ENCODE results near the gene NANP. TPM values are rescaled to one million over a fixed set of nuclear protein-coding genes. Genes with fewer than 3 reads are reported as not detected.

The NANP gene
- total RNA-seq, 2 donors from 2014 or later = 6.5 to 10.4 TPM

DNA sequence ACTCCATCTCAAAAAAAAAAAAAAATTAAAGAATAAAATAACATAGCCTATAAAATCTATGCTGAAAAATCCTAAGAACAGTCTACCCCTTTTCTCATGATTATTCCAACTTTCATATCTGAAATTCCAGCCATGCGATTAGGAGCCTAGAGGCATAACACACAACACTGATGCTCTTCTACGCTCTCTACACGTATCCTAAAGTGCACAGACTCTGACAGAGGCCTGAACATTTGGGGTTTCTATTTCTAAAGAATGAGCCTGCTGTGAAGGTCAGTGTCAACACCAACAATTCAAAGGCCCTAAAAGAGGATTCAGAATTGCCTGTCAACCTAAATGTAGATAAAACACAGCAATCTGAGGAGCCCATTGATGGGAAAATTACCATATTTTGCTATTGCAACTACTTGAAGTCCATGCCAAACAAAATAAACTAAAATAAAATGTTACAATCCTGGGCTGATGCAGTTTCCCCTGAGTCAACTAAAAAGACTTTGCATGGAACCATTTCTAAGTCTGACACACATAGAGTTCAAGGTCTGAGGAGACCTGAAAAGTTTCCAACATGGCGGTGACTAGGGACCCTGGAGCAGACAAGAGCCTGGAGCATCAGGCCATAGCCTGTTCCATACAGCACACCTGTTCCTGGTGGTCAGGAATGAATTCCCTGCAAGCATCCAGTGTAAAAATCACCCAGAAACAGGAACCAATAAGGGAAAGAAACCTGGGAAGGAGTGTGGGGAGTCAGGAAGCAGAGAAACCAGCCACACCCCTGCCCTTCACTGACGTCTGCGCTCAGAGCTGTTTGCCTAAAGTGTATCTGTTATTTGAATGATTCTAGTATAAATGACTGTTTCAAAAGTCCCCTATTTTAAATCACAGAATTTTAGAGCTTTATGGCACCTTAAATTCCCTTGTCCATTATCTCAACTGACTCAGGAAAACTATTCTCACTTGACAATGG, 50.2 kb downstream of the NANP start:
- Histone ChIP-seq H3K4me3 (ENCODE audit: low read length) (no peak overlapping the region), H3K27me3 (ENCODE audit: control insufficient read depth, insufficient read depth, low read length, poor library complexity, severe bottlenecking) (no peaks in the 10 kb centered on the region), H3K4me1 (ENCODE audit: control insufficient read depth, insufficient read depth, low read length) (no peaks in the 10 kb centered on the region), H3K36me3 (ENCODE audit: control insufficient read depth, insufficient read depth, low read length) (peaks cover 63% of the 10 kb centered on the region), H3K9ac (ENCODE audit: extremely low read depth, low read length, poor library complexity, severe bottlenecking) (no peak overlapping the region), H3K27ac (ENCODE audit: low read depth, low read length) (no peak overlapping the region), H3K9me3 (ENCODE audit: control insufficient read depth, low read length) (no peaks in the 10 kb centered on the region)
- no peak for TF ChIP-seq CTCF (conservative IDR thresholded peaks at IDR 0.05)
- 95 to 100% methylated on average over 2 to 6 of the region's 6 CpGs for WGBS, 2 experiments (ENCODE audit: insufficient coverage in 1 of 2, insufficient read length in 1 of 2)
- Mint-ChIP-seq H3K4me1 (peaks cover 29% of the 10 kb centered on the region), H3K4me3 (no peak overlapping the region), H3K36me3 (ENCODE audit: low read depth) (peaks cover 61% of the 10 kb centered on the region), H3K27ac (peak overlapping the region; percentile 39), H3K9me3 (no peaks in the 10 kb centered on the region), H3K27me3 (ENCODE audit: insufficient read depth) (no peaks in the 10 kb centered on the region)
- peak; percentile 22 for DNase-seq

DNA sequence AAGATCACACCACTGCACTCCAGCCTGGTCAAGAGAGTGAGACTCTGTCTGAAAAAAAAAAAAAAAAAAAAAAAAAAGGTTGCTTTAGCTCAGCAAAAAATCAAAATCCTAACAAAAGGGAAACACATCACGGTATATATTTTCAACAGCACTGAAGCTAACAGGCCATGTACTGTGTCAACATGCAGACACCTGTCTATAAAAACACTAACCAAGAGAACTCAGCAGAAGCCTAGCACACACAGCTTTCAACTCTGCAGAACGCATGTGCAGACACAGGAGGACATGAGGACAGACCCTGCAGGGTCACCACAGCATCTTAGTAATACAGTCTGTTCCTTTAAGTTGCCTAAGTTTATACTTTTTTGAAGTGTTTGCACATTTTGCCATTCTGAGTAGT, 52.0 kb downstream of the NANP start:
- Mint-ChIP-seq H3K9me3 (no peaks in the 10 kb centered on the region), H3K4me3 (no peak overlapping the region), H3K27me3 (ENCODE audit: insufficient read depth) (no peaks in the 10 kb centered on the region), H3K36me3 (ENCODE audit: low read depth) (peaks cover 66% of the 10 kb centered on the region), H3K4me1 (peaks cover 29% of the 10 kb centered on the region), H3K27ac (no peak overlapping the region)
- 94 to 100% methylated on average over 1 to 2 of the region's 2 CpGs for WGBS, 2 experiments (ENCODE audit: insufficient coverage in 1 of 2, insufficient read length in 1 of 2)
- no peaks in the 10 kb centered on the region for H3K27me3 ChIP-seq (ENCODE audit: control insufficient read depth, insufficient read depth, low read length, poor library complexity, severe bottlenecking)
- H3K36me3 ChIP-seq (ENCODE audit: control insufficient read depth, insufficient read depth, low read length) = peaks cover 70% of the 10 kb centered on the region
- H3K9me3 ChIP-seq (ENCODE audit: control insufficient read depth, low read length) = no peaks in the 10 kb centered on the region
- peak; percentile 15 for DNase-seq
- no peak overlapping the region for H3K9ac ChIP-seq (ENCODE audit: extremely low read depth, low read length, poor library complexity, severe bottlenecking)
- no peak for TF ChIP-seq CTCF (conservative IDR thresholded peaks at IDR 0.05)
- H3K4me3 ChIP-seq (ENCODE audit: low read length) = no peak overlapping the region
- no peak overlapping the region for H3K27ac ChIP-seq (ENCODE audit: low read depth, low read length)
- H3K4me1 ChIP-seq (ENCODE audit: control insufficient read depth, insufficient read depth, low read length) = no peaks in the 10 kb centered on the region

GRCh38 chr20:25571240-25571639, 52.6 kb downstream of the NANP start:
- H3K36me3 ChIP-seq (ENCODE audit: control insufficient read depth, insufficient read depth, low read length) = peaks cover 70% of the 10 kb centered on the region
- DNase-seq = no peak
- H3K27ac Mint-ChIP-seq = peak overlapping the region; percentile 85
- no peaks in the 10 kb centered on the region for H3K9me3 Mint-ChIP-seq
- WGBS, 2 experiments (ENCODE audit: insufficient coverage in 1 of 2, insufficient read length in 1 of 2) = 82% methylated on average over 2 of the region's 2 CpGs; no CpG with 5 or more reads in 1 of the 2 experiments
- H3K4me3 Mint-ChIP-seq = no peak overlapping the region
- H3K4me1 Mint-ChIP-seq = peaks cover 31% of the 10 kb centered on the region
- TF ChIP-seq CTCF (conservative IDR thresholded peaks at IDR 0.05) = no peak
- H3K36me3 Mint-ChIP-seq (ENCODE audit: low read depth) = peaks cover 67% of the 10 kb centered on the region
- H3K4me3 ChIP-seq (ENCODE audit: low read length) = no peak overlapping the region
- H3K9me3 ChIP-seq (ENCODE audit: control insufficient read depth, low read length) = no peaks in the 10 kb centered on the region
- no peaks in the 10 kb centered on the region for H3K27me3 ChIP-seq (ENCODE audit: control insufficient read depth, insufficient read depth, low read length, poor library complexity, severe bottlenecking)
- no peak overlapping the region for H3K27ac ChIP-seq (ENCODE audit: low read depth, low read length)
- no peaks in the 10 kb centered on the region for H3K27me3 Mint-ChIP-seq (ENCODE audit: insufficient read depth)
- H3K4me1 ChIP-seq (ENCODE audit: control insufficient read depth, insufficient read depth, low read length) = no peaks in the 10 kb centered on the region
- no peak overlapping the region for H3K9ac ChIP-seq (ENCODE audit: extremely low read depth, low read length, poor library complexity, severe bottlenecking)
